H1 (cell line): ENCODE measurements around the gene RFPL3. TPM values are rescaled to one million over a fixed set of nuclear protein-coding genes. Genes with fewer than 3 reads are reported as not detected.

Source experiments
- CHD1 ChIP-seq: IDR thresholded peaks from 2 replicates; pipeline ENCODE4 v1.6.1; 2012; ENCODE audit warnings: low read depth, low read length, improper control_type of control experiment
- POLR2A ChIP-seq, 2 experiments: IDR thresholded peaks; 1 replicate in 1 of 2; 2 replicates in 1 of 2; pipeline ENCODE4 v1.6.1; 2011; ENCODE audit warnings: low read depth in 2 of 2, low read length in 2 of 2, mild to moderate bottlenecking in 2 of 2; ENCODE audit errors: control extremely low read depth in 1 of 2
- polyA plus RNA-seq, 7 experiments: library from polyadenylated mRNA; depleted of rRNA in 3 of 7; stranded (reverse) in 5 of 7; unstranded in 2 of 7; fragments of >200 nt in 5 of 7; fragments of 200-250 nt in 2 of 7; gene quantifications; 1 replicate in 5 of 7; 2 replicates in 1 of 7; 4 replicates in 1 of 7; pipeline versions ENCODE4 v1.2.1 to v1.2.3, GENCODE V29; 2011 to 2013; ENCODE audit warnings: missing spikeins in 2 of 7, mixed read lengths in 2 of 7
- total RNA-seq: library from RNA; stranded (reverse); fragmentation: NEBNext Ultra II Directional; extraction: Animal tissue kit (Norgen Biotek cat#: 25700); gene quantifications from 2 replicates; pipeline ENCODE4 v1.2.1, GENCODE V29; 2021
- TF ChIP-seq, protein P1 (sequence below): IDR thresholded peaks from 2 replicates; pipeline ENCODE4 v1.6.1; 2011; ENCODE audit warnings: low read length, improper control_type of control experiment

RFPL3 gene
- total and polyA plus RNA-seq, 2 of the 8 experiments (the other 6 are each of a cell fraction or from before 2014, with no cell fraction given): 0.08 to 0.24 TPM

DNA sequence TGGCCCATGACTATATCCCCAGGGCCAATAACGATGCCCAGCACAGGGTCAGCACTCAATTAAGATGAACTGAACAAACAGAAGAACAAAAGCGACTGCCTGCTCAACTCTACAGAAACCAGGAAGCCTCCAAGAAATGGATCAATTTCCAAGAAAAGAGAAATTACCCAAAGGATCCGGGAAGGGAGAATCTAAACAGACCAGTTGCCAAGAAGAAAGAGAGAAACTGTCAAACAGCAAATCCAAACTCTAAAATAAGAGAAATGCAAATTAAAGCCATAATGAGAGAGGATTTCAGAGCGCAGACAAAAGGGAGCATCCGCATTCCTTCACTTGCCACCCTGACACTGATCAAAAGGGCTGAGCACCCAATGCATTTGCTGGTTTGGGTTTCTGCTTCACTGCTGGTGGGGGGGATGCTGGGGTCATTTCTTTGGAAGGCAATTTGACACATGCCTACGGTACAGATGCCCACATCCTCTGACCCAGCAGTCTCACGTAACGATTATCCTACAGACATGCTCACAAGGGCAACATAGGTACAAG is 37.7 kb upstream of the RFPL3 start (continued):
- TF ChIP-seq, protein P1, sequence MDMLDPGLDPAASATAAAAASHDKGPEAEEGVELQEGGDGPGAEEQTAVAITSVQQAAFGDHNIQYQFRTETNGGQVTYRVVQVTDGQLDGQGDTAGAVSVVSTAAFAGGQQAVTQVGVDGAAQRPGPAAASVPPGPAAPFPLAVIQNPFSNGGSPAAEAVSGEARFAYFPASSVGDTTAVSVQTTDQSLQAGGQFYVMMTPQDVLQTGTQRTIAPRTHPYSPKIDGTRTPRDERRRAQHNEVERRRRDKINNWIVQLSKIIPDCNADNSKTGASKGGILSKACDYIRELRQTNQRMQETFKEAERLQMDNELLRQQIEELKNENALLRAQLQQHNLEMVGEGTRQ: no peak
- TF ChIP-seq POLR2A (IDR thresholded peaks at IDR 0.05; ENCODE audit: control extremely low read depth in 1 of 2, low read depth in 2 of 2, low read length in 2 of 2): no peak
- no peak for TF ChIP-seq CHD1
